Heart left ventricle (tissue), 16 donors: ENCODE data around the gene HELB. TPM values are rescaled to one million over a fixed set of nuclear protein-coding genes. Genes with fewer than 3 reads are reported as not detected.

Experiments used
- ATAC-seq, 4 donors: fragments of 200-7000 bp; cut with Tn5 transposase; one replicate each; pipeline ENCODE4 v1.9.1; 2020 to 2022; ENCODE audit warnings: moderate library complexity in 4 of 4, mild to moderate bottlenecking in 3 of 4, moderate number of reproducible peaks in 1 of 4
- DNase-seq, 5 donors: peaks; one replicate each; pipeline ENCODE4 v3.0.0-alpha.2; 2020
- H3K27ac ChIP-seq, 12 donors: fragments of 200-600 bp; sonication (generic) in 4 of 12; one replicate each; pipeline versions ENCODE4 v1.5.0 to v1.8.0; 2016 to 2022; ENCODE audit warnings: mild to moderate bottlenecking in 2 of 12
- H3K27me3 ChIP-seq, 9 donors: fragments of 200-600 bp; sonication (generic) in 2 of 9; one replicate each; pipeline versions ENCODE4 v1.5.1 to v1.8.0; 2016 to 2022; ENCODE audit warnings: mild to moderate bottlenecking in 3 of 9
- H3K36me3 ChIP-seq, 9 donors: fragments of 200-600 bp; sonication (generic) in 2 of 9; one replicate each; pipeline versions ENCODE4 v1.5.0 to v1.8.0; 2018 to 2022; ENCODE audit warnings: mild to moderate bottlenecking in 2 of 9
- H3K4me1 ChIP-seq, 12 donors: fragments of 200-600 bp; sonication (generic) in 4 of 12; one replicate each; pipeline versions ENCODE4 v1.5.0 to v1.8.0; 2016 to 2022; ENCODE audit warnings: mild to moderate bottlenecking in 3 of 12
- H3K4me3 ChIP-seq, 12 donors: fragments of 200-600 bp; sonication (generic) in 4 of 12; one replicate each; pipeline versions ENCODE4 v1.5.0 to v1.8.0; 2017 to 2022; ENCODE audit warnings: mild to moderate bottlenecking in 9 of 12, moderate library complexity in 4 of 12
- H3K9me3 ChIP-seq, 12 donors: fragments of 200-600 bp; sonication (generic) in 4 of 12; one replicate each; pipeline versions ENCODE4 v1.5.0 to v1.8.0; 2016 to 2022; ENCODE audit warnings: mild to moderate bottlenecking in 1 of 12
- POLR2A ChIP-seq, 2 donors: fragments of 450-650 bp; IDR thresholded peaks; one replicate each; pipeline ENCODE4 v1.6.1; 2017; ENCODE audit warnings: antibody characterized with exemption in 2 of 2, mild to moderate bottlenecking in 2 of 2, moderate library complexity in 2 of 2
- WGBS, 4 donors: extraction: QIAGEN DNeasy Blood & Tissue Kit in 2 of 4; methylation state at CpG; one replicate each; pipeline versions ENCODE4 v1.1.5 to v1.1.7; 2013 to 2018; 5-methylcytosine and 5-hydroxymethylcytosine counted together
- intact Hi-C, 10 donors: fragments of 100-400 bp; cut with DNase I; formaldehyde crosslinking; loops; one replicate each; pipeline versions ENCODE4 v1.11.1 to v1.14.2; 2022
- polyA plus RNA-seq, 2 donors: library from polyadenylated mRNA; stranded (reverse); fragments of 200-250 nt; gene quantifications; one replicate each; pipeline ENCODE4 v1.2.3, GENCODE V29; 2013
- total RNA-seq, 9 donors: library from RNA; depleted of rRNA in 2 of 9; stranded (reverse); fragments of >200 nt in 2 of 9; fragmentation: NEBNext Ultra II Directional in 3 of 9; extraction: Animal tissue kit (Norgen Biotek cat#: 25700) in 3 of 9; gene quantifications; one replicate each; pipeline versions ENCODE4 v1.1.0 to v1.2.4, GENCODE V29; 2016 to 2023
- TF ChIP-seq, protein P1 (sequence below), 12 donors: fragments of 200-600 bp; sonication (generic) in 4 of 12; IDR thresholded peaks; one replicate each; pipeline versions ENCODE4 v1.5.0 to v1.8.0; 2018 to 2022; ENCODE audit warnings: antibody characterized with exemption in 12 of 12, mild to moderate bottlenecking in 5 of 12
- donor health status: ischemic (EF 13 %, LVEDD 7.1; RV severe dilation, severe dysfunction).
- donor health status: healthy with polysubstance abuse.
- donor health status: DM: no; HTN: yes; CAD: no.
- donor health status: DM: no; HTN: no; CAD: no.
- donor health status: ischemic (EF 25% LVEDD 6.9; RV normal size, moderate dysfunction).
- donor health status: ischemic (EF 25% LVEDD 5.7; RV mildly dilated, moderate dysfunction).
- donor health status: healthy.
- donor health status: DM: yes; HTN: yes; CAD: no.
- donor health status: ischemic (EF 35%, LVEDD 5.7; RV mildly dilated, moderate dysfunction).
- donor health status: nonischemic (EF 11% LVEDD 7.7; RV severe dilation, severe dysfunction).
- donor health status: DM: yes; HTN: yes; CAD: no.
- donor health status: PGD.
- donor health status: ischemic (EF 29% LVEDD 5.4; RV normal size, mild dysfunction).
- donor health status: nonischemic (EF 23%, LVEDD 6.1; RV moderate dilation, normal function).

The HELB gene
- total and polyA plus RNA-seq, 11 donors: 0.32 to 4.3 (median 0.82) TPM

DNA sequence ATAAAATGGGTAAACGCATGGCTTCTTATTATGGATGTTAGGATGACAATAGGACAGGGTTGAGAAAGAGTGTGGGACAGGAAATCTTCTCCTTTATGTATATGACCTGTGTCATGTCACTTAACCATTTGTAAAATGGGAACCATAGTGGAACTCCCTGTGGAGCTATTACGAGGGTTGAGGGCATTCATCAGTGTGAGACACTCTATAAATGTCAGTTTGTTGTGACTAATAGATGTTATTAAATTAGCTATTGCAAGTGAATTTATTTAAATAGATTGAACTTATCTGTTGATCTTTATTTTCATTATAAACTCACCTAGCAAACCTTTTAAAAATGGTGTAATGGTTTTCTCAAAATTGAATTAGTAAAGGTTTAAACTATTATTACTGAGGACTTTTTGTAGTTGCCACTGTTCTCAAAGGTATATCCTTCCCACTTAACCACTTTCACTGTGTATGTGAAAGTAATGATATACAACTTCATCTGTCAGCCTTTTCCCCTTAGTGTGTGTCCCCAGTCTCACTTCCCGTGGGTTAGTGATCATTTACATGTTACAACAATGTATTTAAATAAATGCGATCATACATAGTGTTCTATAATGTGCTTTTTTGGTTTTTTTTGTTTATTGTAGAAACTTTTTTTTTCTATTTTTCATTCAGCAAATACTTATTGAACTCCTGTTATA lies 17.1 kb downstream of the HELB start:
- DNase-seq: no peak
- Histone ChIP-seq H3K4me3 (no peak overlapping the region), H3K27ac (no peak overlapping the region), H3K36me3 (peaks cover 0 to 63% (median 20%) of the 10 kb centered on the region in 9 donors), H3K4me1 (peaks cover 0 to 9% (median 0%) of the 10 kb centered on the region in 12 donors), H3K9me3 (no peaks in the 10 kb centered on the region), H3K27me3 (no peaks in the 10 kb centered on the region)
- TF ChIP-seq, protein P1, sequence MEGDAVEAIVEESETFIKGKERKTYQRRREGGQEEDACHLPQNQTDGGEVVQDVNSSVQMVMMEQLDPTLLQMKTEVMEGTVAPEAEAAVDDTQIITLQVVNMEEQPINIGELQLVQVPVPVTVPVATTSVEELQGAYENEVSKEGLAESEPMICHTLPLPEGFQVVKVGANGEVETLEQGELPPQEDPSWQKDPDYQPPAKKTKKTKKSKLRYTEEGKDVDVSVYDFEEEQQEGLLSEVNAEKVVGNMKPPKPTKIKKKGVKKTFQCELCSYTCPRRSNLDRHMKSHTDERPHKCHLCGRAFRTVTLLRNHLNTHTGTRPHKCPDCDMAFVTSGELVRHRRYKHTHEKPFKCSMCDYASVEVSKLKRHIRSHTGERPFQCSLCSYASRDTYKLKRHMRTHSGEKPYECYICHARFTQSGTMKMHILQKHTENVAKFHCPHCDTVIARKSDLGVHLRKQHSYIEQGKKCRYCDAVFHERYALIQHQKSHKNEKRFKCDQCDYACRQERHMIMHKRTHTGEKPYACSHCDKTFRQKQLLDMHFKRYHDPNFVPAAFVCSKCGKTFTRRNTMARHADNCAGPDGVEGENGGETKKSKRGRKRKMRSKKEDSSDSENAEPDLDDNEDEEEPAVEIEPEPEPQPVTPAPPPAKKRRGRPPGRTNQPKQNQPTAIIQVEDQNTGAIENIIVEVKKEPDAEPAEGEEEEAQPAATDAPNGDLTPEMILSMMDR (IDR thresholded peaks at IDR 0.05): no peak
- no peak for TF ChIP-seq POLR2A (IDR thresholded peaks at IDR 0.05)
- intact Hi-C loops: no loop called here
- ATAC-seq: no peak
- WGBS, 4 donors: 68 to 91% (median 83%) methylated on average over 4 of the region's 4 CpGs

DNA sequence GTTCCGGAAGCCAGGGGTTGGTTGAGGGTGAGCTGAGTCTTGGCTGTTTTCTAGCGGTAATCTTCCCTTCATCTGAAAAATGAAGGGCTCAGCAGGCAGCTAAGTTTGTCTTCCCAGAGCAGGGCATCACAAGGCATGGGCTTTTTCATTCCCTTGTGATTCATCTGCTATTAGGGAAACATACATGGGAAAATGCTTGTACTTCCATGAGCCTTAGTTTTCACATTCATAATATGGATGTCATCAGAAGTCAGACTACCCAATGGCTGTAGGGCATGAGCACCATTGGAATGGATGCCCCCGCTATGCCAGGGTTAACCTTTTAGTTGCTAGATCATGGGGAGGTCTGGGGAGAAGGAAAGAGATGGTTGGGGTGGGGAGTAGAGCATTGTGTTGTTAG lies 18.7 kb downstream of the HELB start:
- Histone ChIP-seq H3K4me1 (peaks cover 0 to 9% (median 0%) of the 10 kb centered on the region in 12 donors), H3K4me3 (no peak overlapping the region), H3K27ac (no peak overlapping the region), H3K9me3 (no peaks in the 10 kb centered on the region), H3K27me3 (no peaks in the 10 kb centered on the region), H3K36me3 (peaks cover 0 to 64% (median 23%) of the 10 kb centered on the region in 9 donors)
- TF ChIP-seq POLR2A (IDR thresholded peaks at IDR 0.05): no peak
- TF ChIP-seq, protein P1 (IDR thresholded peaks at IDR 0.05): no peak
- ATAC-seq (no peak), DNase-seq (no peak)
- WGBS, 4 donors: 92 to 98% (median 96%) methylated on average over 3 of the region's 3 CpGs
- intact Hi-C loops: no loop called here

DNA sequence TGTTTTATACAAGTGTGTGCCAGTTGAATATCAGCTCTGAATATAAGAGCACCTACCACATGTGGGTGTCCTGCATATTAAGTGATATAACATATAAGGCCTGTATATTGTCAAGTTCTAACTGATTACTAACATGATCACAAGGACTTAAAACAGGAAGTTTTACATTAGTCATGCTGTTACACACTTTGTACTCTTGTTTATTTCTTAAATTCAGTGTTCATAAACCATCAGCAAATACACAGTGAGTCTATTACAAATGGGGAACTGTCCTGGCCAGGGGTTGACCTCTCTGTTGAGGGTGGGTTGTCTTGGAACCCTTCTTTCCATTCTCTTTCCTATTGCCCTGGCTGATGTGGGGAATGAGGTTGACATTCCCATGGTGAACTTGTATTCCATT lies 19.1 kb downstream of the HELB start:
- Histone ChIP-seq H3K4me3 (no peak overlapping the region), H3K27ac (peak overlapping the region in 1 of 12 donors; percentile 22), H3K9me3 (no peaks in the 10 kb centered on the region), H3K4me1 (peaks cover 0 to 9% (median 0%) of the 10 kb centered on the region in 12 donors), H3K36me3 (peaks cover 0 to 66% (median 20%) of the 10 kb centered on the region in 9 donors), H3K27me3 (no peaks in the 10 kb centered on the region)
- DNase-seq: no peak
- TF ChIP-seq POLR2A (IDR thresholded peaks at IDR 0.05): no peak
- TF ChIP-seq, protein P1 (IDR thresholded peaks at IDR 0.05): no peak
- intact Hi-C loops: no loop called here
- ATAC-seq: no peak

DNA sequence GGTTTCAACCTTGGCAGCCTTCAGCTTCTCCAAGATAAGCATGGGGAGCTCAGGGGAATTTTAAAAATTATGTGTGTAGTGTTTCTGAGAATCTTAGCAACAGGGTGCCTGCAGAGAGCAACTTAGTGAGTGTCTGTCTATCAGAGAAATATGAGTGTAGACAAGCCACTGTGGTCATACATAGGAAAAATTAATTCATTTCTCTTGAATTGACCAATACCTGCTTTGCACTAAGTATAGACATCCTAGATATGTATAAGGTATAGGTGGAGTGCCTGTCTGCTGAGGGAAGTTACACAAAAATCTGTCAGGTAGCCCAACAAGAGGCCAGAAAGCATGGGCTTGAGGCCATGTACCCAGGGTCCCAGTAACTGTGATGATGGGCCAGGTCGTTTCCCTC lies 20.7 kb downstream of the HELB start:
- no peak for TF ChIP-seq POLR2A (IDR thresholded peaks at IDR 0.05)
- TF ChIP-seq, protein P1 (IDR thresholded peaks at IDR 0.05): no peak
- no peak overlapping the region for H3K27ac ChIP-seq
- H3K9me3 ChIP-seq: no peaks in the 10 kb centered on the region
- H3K4me1 ChIP-seq: peaks cover 0 to 9% (median 0%) of the 10 kb centered on the region in 12 donors
- DNase-seq (no peak), ATAC-seq (no peak)
- no peak overlapping the region for H3K4me3 ChIP-seq
- intact Hi-C loops: no loop called here
- H3K36me3 ChIP-seq: peaks cover 0 to 65% (median 20%) of the 10 kb centered on the region in 9 donors
- H3K27me3 ChIP-seq: no peaks in the 10 kb centered on the region
- 91 to 100% (median 99%) methylated on average over 1 of the region's 1 CpG for WGBS, 4 donors
